Measurements from ENCODE around the gene HNRNPK.

The HNRNPK gene

GRCh38 chr9:83932851-83933250, 47.2 kb downstream of the HNRNPK start:
- DNase-seq, result no peak

DNA sequence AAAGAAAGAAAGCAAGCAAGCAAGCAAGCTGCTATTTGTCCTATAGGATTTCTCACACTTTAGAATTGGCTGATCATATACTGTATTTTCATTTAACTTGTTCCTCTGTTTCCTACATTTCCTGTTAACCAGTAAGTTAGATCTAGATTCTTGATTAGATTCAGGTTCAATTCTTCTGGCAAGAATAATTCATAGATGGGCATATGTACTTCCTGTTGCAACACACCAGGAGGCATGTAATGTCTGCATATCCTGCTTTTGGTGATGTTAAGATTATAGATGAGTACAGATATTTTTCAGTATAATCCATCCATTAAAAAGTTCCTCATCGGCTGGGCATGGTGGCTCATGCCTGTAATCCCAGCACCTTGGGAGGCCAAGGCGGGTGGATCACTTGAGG, 48.0 kb downstream of the HNRNPK start:
- no peak for DNase-seq

- DNase-seq, result no peak
Measured at GRCh38 chr9:83930881-83931280, 49.1 kb downstream of the HNRNPK start.

DNA sequence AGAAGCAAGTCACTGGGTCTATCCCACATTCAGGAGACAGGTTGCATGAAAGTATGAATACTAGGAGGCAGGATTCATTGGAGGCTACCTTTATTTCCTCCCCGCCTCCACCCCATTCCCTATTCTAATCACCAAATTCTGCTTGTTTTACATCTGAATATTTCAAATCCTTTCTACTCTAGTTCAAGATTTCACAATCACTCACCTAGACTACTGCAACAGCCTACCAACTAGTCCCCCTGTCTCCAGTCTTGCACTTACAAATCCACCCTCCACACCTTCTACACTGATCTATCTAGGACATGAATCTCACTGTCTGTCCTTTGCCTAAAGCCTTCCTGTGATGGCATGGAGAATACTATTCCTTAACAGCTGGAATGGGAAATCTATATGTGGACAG, 52.4 kb downstream of the HNRNPK start:
- no peak for DNase-seq

- DNase-seq, result peak; percentile 93
Measured at GRCh38 chr9:83920927-83921707, 58.9 kb downstream of the HNRNPK start, which contains the start of gene KIF27. Gene KIF27, minus strand, starts transcription at chr9:83921432. Its CDS starts 5,841 bp downstream, at chr9:83915591.

DNA sequence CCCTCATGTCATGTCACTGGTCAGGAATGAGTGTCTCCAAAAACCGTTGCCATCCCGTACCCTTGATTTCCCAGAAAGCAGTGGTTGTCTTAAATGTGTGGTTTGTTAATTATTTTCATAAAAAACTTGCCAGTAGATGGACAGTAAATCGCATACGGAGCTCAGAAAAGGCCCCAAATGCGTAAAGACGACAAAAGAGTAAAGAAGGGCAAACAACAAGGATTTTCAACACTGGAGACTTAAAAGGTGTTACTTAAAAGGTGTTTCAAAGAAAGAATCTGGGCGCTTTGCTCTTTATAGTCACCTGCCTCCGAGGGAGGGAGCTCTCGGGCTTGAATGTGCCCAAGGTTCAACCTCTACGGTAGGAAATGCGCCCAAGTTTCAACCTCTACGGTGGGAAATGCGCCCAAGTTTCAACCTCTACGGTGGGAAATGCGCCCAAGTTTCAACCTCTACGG, 59.5 kb downstream of the HNRNPK start:
- DNase-seq, result no peak

GRCh38 chr9:83919111-83919510, 60.9 kb downstream of the HNRNPK start:
- DNase-seq, result no peak

All from T-helper 9 cell (primary cell).